Nephron (organoid): ENCODE measurements around the gene ARHGEF6.

Source experiments
- H3K27ac Mint-ChIP-seq, 3 experiments: 2 replicates each; pipeline ENCODE4 v1.8.0; 2020; ENCODE audit warnings: mixed read lengths in 3 of 3, mild to moderate bottlenecking in 2 of 3, moderate library complexity in 1 of 3
- H3K27me3 Mint-ChIP-seq: 2 replicates; pipeline ENCODE4 v1.8.0; 2021; ENCODE audit warnings: low read depth, mild to moderate bottlenecking, moderate library complexity, mixed read lengths
- H3K36me3 Mint-ChIP-seq: 2 replicates; pipeline ENCODE4 v1.8.0; 2020; ENCODE audit warnings: low read depth, mixed read lengths
- H3K4me1 Mint-ChIP-seq: 2 replicates; pipeline ENCODE4 v1.8.0; 2020; ENCODE audit warnings: mixed read lengths
- H3K4me3 Mint-ChIP-seq, 3 experiments: 2 replicates each; pipeline ENCODE4 v1.8.0; 2020; ENCODE audit warnings: mild to moderate bottlenecking in 3 of 3, mixed read lengths in 3 of 3, moderate library complexity in 2 of 3
- H3K9me3 Mint-ChIP-seq: 2 replicates; pipeline ENCODE4 v1.8.0; 2020; ENCODE audit warnings: mixed read lengths
- CTCF ChIP-seq, 3 experiments: fragments of 200-600 bp; sonication (generic); IDR thresholded peaks; one replicate each; pipeline ENCODE4 v1.5.0; 2021; ENCODE audit warnings: antibody characterized with exemption in 3 of 3; ENCODE audit not compliant: unreplicated experiment in 3 of 3

ARHGEF6 gene

GRCh38 chrX:136710325-136710951, 70.3 kb downstream of the ARHGEF6 start:
- H3K9me3 Mint-ChIP-seq = no peaks in the 10 kb centered on the region
- no peaks in the 10 kb centered on the region for H3K36me3 Mint-ChIP-seq
- no peak overlapping the region for H3K27ac Mint-ChIP-seq
- H3K4me1 Mint-ChIP-seq = no peaks in the 10 kb centered on the region
- H3K27me3 Mint-ChIP-seq = no peaks in the 10 kb centered on the region
- no peak overlapping the region for H3K4me3 Mint-ChIP-seq
- no peak for TF ChIP-seq CTCF (IDR thresholded peaks at IDR 0.05; ENCODE audit: unreplicated experiment in 3 of 3)

GRCh38 chrX:136708348-136708747, 72.4 kb downstream of the ARHGEF6 start:
- Mint-ChIP-seq H3K9me3 (no peaks in the 10 kb centered on the region), H3K36me3 (no peaks in the 10 kb centered on the region), H3K4me3 (no peak overlapping the region), H3K27me3 (no peaks in the 10 kb centered on the region), H3K4me1 (no peaks in the 10 kb centered on the region), H3K27ac (no peak overlapping the region)
- TF ChIP-seq CTCF (IDR thresholded peaks at IDR 0.05; ENCODE audit: unreplicated experiment in 3 of 3) = peak; percentile 26 to 42 (median 29)

GRCh38 chrX:136697156-136697555, 83.6 kb downstream of the ARHGEF6 start:
- H3K27ac Mint-ChIP-seq = no peak overlapping the region
- H3K27me3 Mint-ChIP-seq = no peaks in the 10 kb centered on the region
- H3K4me1 Mint-ChIP-seq = peaks cover 8% of the 10 kb centered on the region
- no peak for TF ChIP-seq CTCF (IDR thresholded peaks at IDR 0.05; ENCODE audit: unreplicated experiment in 3 of 3)
- H3K36me3 Mint-ChIP-seq = peaks cover 5% of the 10 kb centered on the region
- H3K4me3 Mint-ChIP-seq = no peak overlapping the region
- H3K9me3 Mint-ChIP-seq = peaks cover 20% of the 10 kb centered on the region

- Mint-ChIP-seq H3K4me3 (peak overlapping the region in 2 of 3 experiments; percentile 1 to 21), H3K9me3 (peaks cover 9% of the 10 kb centered on the region), H3K4me1 (peaks cover 8% of the 10 kb centered on the region), H3K27ac (peak overlapping the region; percentile 20 to 62 (median 52)), H3K27me3 (no peaks in the 10 kb centered on the region), H3K36me3 (no peaks in the 10 kb centered on the region)
- TF ChIP-seq CTCF (IDR thresholded peaks at IDR 0.05; ENCODE audit: unreplicated experiment in 3 of 3) = peak; percentile 65 to 72 (median 69)
Observed at GRCh38 chrX:136694431-136695087, 86.2 kb downstream of the ARHGEF6 start.

- H3K27ac Mint-ChIP-seq = no peak overlapping the region
- TF ChIP-seq CTCF (IDR thresholded peaks at IDR 0.05; ENCODE audit: unreplicated experiment in 3 of 3) = no peak
- H3K9me3 Mint-ChIP-seq = peaks cover 4% of the 10 kb centered on the region
- H3K4me1 Mint-ChIP-seq = peaks cover 8% of the 10 kb centered on the region
- H3K27me3 Mint-ChIP-seq = no peaks in the 10 kb centered on the region
- no peak overlapping the region for H3K4me3 Mint-ChIP-seq
- H3K36me3 Mint-ChIP-seq = no peaks in the 10 kb centered on the region
Observed at GRCh38 chrX:136692271-136692670, 88.5 kb downstream of the ARHGEF6 start.
